GM21528 (cell line): ENCODE results near the gene BMF.

Experiments used
- ATAC-seq: cut with Tn5 transposase; IDR thresholded peaks from one replicate; pipeline ENCODE4 v1.9.1; 2021; ENCODE audit warnings: mild to moderate bottlenecking, moderate library complexity; ENCODE audit not compliant: unreplicated experiment, low FRiP score

Gene BMF

DNA sequence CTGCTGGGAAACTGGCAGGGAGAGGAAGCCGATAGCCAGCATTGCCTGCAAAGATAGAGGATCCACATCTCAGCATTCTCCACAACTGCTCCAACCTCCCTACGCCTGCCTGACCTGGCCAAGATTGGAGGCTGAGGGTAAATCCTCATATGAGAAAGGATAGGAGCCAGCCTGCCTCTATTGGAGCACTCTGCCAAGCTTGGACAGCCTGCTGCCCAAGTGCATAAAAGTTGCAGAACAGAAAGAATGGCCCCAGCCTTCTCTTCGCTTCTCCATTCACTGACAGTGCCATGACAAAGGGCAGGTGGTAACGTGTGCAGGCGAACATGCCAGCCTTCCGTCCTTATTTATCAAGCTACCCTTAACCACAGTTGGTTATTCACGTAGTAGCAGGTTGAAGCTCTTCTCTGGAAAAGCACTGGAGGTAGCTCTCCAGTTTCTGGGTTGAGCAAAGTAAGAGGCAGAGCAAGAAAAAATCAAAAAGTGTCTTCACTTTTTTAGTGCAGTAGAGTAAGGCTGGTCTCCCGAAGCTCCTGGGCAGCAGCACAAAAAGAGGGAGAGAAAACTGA, 4.3 kb downstream of the BMF start:
- ATAC-seq = no peak

DNA sequence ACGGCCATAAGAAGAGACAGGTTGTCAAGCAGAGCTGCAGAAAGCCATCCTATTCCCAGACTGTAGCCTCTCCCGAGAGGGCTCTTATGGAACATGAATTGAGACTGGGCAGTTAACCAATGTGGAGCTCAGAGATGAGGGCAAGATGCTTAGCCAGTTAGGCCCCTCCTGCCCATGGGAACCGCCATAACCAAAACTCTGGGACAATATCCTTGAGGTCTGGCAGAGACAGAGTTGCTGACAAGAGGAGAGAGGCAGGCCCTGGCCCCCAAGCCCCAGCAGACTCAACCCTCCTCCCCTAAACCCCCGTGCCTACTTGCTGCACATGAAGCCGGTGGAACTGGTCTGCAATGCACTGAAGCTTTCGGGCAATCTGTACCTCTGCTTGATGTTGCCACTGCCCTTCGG, 4.8 kb downstream of the BMF start:
- no peak for ATAC-seq

DNA sequence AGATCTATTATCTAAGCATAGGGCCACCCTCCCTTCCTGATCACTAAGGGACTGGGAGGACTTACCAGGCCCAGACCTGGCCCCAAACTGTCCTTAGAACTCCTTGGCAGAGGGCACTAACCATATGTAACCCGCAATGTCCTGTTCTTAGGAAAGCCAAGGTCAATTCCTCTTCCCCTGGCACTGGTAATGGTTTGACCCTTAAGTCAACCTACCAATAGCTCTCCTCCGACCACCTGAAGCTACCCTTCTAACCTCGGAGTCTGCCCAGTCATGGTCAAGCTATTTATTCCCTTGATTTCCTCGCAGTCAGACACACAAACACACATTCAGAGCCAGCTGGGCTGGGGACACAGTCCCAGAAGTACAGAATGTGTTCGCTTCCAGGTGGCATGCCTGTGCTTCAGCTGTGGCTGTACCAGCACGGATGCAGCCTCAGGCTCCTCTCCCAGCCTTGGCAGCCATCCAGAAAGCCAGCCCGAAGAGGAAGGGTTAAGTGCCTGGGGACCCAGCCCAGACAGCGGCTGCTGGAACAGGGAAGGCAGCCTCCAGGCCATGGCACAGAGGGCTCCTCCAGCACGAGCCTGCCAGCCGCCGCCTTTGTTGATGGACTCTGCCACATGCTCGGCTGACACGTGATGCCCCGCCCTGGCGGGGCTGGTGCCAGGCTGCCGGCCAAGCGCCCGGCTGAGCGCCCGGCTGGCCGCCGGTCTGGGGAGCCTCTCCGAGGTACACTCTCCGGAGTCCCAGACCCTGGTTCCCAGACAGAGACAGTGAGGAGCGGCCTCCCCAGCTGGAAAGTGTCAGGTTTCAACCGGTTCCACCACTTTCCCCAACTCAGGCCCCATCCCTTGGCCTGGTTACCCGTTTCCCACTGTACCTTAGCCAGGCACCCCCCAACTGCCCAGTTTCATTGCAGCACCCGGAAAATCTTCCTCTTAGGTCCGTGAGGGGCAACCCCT, 5.5 kb downstream of the BMF start:
- ATAC-seq = no peak

DNA sequence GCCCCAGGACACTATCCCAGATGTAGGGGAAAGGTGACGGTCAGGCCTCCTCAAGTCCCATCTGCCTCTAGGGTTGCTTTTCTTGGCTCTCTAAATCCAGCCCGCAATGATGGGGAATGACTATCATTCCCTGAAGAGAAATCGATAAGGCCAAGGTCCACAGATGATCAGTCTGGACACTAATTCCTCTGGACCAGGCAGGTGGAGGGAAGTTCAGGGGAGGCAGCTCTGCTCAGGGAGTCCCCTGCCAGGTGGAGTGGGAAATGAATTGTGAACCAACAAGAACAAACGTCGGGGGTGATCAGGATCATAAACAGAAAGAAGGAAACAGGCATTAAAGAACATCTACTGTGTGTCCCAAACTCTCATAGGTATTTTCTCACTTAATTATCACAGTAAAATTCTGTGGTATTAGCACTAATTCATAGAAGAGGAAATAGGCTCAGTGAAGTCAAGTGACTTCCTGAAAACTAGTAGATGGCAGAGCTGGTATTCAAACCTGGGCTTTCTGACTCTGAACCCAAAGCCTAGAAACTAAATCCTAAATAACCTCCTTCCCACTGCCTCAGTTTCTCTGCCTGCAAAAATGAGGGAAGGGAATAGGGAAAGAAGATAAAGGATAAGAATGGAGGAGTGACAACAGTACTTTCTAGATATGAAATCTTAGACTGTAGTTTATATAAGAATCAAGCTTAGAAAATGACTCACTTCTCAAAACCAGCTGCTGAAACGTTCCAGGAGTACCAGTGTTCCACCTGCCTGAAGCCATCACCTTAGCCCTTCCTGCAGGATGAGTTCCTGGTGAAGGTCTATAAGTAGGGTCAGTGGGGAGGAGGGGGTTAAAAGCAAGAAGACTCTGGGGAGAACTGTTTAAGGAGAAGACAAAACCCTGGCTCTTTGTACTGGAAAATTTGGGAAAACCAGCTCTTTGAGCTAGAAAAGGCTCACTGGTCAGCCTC, 7.5 kb downstream of the BMF start:
- no peak for ATAC-seq

DNA sequence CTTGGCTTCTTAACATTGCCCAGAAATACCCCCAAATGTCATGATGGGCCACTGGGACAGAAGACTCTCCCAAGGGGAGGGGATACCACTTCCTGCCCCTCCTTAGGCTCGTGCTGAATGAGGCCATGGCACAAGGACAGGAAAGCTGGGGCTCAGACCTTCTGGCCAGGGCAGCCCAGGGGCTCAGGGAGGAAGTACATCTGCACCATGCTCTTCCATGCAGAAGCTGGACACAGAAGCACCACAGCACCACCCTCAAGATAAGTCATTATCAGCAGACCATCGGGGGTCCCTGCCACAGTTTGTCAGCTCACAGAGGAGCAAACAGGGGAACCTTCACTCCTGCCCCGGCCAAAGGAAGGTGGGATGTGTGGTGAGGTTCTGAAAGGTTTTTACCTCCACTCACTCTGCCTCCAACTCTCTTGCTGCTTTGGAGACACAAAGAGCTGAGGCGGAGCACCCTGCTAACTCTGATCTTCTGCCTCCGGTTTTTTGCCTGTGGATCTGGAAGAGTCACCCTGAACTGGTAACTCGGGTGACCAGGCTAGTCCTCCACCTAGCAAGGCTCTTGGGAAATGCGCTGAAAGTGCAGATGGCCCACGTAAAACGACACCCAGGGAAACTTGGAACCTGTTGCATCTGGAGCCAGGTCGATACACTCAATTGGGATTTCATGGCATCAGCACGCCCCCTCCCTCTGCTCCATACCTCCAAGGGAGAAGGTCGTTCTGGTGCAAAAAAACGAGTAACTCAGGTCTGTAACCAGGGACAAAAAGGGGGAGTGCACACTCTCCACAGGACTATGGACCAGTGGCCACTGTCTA, 8.3 kb downstream of the BMF start:
- no peak for ATAC-seq

DNA sequence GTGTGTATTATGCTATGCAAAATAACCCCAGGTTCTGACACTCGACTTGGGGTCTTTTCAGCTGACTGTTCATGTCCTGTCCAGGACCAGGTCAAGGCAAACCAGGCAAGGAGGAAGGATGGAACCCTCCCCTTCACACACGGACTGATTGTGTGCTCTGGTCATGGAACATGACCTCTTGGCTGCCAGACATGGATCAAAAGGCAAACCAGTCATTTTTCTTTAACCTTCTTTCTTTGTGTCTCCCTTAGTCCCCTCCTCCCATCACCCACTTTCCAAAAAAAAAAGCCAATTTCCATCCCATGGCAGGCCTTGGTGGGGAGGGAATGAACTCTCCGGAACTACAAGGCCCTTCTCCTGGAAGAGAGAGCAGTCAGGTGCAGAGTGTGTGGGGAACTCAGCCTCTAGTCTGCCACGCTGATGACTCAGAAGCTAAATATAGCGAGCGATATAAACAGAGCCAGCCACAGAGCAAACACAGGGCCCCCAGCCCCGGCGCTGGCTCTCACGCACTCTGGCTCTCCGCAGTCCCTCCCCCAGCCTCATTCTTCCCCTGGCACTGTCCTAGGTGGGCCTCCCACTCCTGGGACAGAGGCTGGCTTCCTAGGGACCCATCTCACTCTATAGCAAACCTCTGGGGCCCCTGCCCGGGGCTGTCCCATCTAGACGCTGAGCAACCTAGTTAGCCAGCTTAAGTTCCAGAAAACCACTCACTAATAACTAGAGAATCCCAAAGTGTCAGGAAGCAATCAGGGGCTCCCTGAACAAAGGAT, 10.0 kb downstream of the BMF start:
- ATAC-seq = peak; percentile 80

DNA sequence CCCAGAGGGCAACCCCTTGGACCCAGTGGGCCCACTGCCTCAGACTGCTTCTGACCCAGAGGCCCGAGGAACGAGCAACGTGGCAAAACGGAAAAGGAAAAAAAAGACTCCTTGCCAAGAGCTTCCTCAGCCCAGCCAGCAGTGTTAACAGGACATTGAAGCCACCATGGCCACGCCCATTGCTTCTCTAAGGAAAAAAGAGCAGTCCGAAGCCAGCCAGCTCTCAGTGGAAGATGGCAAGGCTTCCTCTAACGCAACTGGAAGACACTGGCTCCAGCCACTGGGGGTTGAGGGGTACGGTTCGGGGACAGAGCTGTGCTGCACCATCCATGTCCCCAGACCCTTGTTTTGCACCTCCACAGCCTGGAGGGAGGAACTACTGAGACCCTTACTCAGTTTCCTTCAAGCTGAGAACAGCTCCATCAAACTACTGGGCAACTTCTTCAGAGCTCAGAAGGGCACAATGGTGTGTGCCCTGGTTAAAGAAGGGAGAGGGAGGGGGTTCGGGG, 10.7 kb downstream of the BMF start:
- ATAC-seq = peak; percentile 8

DNA sequence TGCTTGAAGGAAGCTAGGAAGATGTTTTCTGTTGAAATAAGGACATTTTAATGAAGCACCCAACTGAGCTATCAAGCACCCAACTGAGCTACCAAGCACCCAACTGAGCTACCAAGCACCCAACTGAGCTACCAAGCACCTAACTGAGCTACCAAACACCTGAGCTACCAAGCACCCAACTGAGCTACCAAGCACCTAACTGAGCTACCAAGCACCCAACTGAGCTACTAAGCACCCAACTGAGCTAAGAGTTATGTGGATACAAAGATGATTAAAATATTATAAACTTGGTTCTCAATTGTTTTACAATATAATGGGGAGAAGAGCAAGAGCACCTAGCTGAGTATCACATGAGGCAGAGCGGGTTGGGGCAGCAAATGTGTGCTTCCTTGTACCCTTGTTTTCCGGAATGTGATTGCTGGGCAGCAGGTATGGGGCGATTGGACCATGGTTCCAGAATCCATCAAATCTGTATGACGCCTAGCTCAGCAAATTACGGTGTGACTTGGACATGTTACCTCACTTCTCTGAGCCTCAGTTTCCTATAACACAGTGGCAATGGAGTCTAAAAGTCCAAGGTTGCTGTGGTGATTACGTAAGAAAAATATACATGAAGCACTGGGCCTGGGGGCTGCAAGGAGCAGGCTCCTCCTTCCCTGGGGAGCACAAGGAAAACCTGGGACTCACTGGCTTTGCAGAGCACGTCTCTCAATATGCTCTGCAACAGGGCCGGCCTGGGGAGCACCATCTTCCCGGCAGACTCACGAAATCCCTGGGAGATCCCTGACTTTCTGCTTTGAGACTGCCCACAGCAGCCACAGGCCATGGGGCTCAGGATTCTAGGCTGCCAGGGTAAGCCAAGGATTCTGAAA, 11.3 kb downstream of the BMF start:
- ATAC-seq = no peak

DNA sequence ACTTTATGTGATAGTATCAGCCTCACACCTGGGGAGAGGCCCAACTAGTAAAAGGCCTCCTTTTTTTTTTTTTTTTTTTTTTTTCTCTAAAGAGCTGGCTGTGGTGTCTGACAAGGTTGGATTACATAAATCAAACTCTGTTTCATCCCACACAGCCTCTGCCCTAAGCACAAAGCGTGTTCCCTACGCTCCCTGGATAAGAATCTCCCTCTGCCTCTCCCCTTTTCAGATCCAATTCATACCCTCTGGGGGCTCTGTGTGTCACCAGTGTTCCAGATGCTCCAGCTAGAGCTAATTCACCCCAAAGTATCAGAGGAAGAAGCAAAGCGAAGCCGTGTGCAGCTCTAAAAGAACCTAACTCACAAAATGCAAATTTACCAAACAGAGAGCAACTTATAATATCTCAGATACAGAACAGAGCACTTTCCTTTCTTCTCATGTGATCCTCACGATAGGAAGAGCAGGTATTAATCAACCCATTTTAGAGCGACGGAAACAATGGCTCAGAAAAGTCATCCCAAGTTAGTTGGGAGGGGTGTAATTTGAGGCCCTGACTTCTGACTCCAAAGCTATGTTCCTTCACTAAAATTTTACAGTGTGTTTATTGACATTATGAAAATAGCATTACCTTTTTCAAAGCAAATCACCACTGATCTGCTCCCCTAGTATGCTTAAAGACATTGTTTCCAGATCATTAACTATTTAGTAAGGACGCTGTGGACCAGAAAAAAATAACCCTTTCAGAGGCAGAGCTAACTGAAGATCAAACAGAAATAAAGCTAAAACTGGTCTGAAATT, 12.4 kb downstream of the BMF start:
- peak; percentile 44 for ATAC-seq

DNA sequence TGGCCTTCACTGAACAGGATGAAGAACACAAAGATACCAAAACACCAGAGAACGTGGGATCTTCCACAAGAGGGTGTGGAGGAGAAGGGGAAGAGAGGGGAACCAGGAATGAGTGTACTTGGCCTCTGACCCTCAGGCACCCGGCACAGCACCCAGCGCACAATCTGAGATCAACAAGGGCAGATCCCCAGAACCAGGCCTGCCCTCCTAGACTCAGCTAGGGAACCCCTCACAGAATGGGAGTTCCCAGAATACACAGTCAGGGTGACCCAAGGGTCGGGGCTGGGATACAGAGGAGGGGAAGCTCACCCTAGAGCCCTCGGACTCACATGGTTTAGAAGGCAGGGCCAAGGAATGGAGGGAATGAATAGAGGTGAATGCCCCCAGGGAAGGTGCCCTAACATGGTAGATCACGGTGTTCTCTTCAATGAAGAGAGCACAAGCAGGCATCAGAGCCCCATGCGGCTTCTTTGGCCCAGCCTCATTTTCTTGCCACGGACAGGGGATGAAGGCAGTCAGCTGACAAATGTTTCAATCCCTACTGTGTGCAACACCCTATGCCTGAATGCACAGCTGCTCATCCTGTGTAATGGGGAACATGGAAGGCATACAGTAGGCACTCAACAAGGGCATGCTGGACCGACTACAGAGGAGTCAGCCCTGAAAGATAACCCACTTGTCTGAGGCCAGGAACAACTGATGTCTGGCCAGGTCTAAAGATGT, 13.1 kb downstream of the BMF start:
- no peak for ATAC-seq

DNA sequence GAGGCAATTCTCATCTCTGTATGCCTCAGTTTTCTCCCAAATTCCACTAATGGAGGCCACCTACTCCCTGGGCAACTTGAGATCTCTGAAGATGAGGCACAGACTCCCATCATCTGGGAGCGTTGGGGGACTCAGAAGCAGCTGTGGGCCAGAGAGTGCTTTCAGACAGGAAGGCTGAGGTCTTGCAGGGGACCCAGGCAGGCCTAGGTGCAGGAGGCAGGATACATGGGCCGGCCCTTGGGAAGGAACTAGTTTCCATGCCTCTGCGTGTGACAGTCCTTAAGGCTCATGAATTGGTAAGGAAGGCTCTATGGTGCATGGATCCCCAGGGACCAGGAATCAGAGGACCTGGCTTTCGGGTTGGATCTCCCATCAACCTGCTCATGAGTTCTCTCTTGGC, 14.5 kb downstream of the BMF start:
- ATAC-seq = no peak

DNA sequence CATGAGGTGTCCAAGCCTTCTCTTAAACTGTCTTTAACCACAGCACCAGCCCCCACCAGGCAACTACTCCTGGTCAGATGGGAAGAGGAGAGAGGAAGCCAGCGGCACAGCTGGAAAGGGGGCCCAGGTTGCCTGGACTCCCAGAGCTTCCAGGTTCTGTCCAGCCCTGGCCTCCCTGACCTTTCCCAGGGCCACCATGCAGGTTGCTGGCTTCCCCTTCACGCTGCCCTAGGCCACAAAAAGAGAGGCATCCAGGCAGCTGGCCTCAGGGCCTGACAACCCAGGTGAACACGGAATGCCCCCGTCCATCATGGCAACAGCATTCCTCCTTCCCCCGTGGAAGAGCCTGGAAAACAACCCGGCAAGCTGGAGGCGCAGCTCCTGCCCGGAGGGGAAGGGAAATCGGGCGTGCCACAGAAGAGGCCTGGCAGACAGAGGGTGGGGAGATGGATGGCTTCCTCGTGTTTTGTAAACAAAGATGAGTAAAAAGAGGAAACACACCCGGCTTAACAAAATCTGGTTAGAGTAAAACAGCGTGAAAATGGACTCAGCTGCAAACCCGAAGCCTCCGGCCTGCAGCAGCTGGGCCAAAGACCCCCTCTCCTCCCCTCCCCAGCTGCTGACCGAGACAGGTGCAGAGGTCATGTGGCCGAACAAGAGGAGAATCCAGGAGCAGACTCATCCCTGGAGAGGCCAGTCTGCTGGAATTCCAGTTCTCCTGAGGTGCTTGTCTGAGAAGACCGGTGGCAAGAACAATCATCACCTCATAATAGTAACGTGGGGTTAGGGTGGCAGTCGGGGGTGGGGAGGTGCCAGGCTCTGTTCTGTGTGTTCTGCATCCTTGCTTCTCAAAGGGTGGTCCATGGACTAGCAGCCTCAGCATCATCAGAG, 15.5 kb downstream of the BMF start:
- ATAC-seq = no peak

DNA sequence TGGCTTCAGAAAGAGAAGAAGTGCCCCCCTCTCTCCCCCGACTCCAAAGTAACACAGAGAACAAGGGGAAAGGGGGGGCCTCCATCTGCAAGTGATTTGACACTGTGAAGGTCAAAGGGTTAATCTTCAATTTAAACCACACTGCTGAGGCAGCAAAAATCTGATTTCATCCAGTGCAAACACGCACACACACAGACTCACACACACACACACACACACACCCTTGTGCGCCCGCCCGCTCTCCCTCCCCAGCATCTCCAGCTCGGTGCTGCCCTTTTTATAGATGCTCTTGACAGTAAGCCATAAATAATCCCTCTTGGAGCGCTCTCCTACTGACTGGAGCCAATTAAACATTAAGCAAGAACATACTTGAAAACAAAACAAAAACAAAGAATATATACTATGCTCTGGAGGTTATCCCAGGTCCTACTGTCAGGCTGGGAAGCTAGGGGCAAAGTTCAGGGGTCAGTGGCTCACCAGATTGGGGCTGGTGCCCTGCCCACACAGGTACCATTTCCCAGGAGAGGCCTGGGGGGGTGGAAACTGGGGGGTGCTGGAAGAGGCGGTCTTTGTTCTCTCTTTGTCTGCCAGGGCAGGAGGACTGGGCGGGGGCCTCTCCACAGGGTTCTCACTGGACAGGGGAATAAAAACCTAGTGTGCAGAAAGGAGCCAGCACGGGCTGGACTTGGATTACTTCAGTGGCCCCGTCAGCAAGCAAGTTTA, 16.3 kb downstream of the BMF start:
- ATAC-seq = no peak

DNA sequence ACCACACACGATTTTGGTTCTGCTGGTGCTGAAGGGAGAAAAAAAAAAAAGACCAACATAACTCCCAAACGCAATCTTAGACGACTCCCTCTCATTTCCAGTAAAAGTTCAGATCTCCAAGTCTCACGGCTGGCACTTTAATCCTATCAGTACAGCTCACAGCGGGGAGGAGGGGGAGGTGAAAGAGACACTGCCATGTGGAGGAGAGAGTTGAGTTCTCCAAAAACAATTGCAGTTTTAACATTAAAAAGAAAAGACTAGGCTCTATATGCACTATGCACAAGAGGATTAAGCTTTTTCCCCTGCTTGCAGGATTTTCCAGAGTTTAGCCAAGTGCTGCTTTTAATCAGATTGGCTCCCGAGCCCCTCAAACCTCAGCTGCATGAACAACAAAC, 16.8 kb downstream of the BMF start:
- ATAC-seq = no peak

DNA sequence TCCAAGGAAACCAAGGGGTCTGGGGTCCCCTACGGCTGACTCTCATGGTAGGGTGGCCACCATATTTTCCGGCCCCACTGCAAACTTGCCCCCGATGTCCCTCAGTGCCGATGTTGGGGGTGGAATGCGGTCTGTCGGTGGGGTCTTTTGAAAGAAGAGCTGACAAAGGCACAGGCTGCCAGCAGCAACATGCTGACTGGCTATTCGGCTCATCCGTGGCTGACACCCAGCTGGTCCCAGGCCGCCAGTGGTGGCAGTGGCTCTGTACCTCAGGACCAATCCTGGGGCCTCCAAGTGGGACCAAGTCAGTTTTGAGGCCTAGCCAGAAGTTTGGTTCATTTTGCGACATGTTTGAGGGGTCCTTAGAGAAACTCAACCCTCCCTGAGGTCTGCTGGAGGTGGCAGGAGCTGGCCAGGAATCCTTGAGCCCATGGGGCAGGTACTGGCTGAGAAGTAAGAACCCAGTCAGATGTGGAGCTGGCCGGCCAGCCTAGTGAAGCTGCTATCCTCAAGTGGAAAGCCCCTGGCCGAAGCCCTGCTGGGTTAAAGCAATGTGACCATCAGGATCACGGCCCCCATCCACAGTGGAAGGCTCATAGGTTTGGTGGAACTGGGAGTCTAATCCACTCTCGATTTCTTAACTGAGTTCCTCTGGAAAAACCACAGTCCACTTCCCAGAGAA, 17.8 kb downstream of the BMF start:
- no peak for ATAC-seq
